Neural progenitor cell (in vitro differentiated cells): Measurements from ENCODE around the gene CTSH.

ENCODE experiments used
- CTCF ChIP-seq: fragments of 200-600 bp; sonication (generic); IDR thresholded peaks from 2 replicates; pipeline ENCODE4 v1.5.1; 2017; ENCODE audit warnings: antibody characterized with exemption, mild to moderate bottlenecking
- EZH2 ChIP-seq: fragments of 200-600 bp; sonication (generic); IDR thresholded peaks from 2 replicates; pipeline ENCODE4 v1.6.1; 2017; ENCODE audit warnings: antibody characterized with exemption, mild to moderate bottlenecking, moderate library complexity
- EZH2phosphoT487 ChIP-seq: fragments of 200-600 bp; sonication (generic); IDR thresholded peaks from 2 replicates; pipeline ENCODE4 v1.6.1; 2017; ENCODE audit warnings: antibody characterized with exemption

- no peak for TF ChIP-seq CTCF
- no peak for TF ChIP-seq EZH2
- TF ChIP-seq EZH2phosphoT487, result no peak
These were observed 23.9 kb upstream of the CTSH start for GRCh38 chr15:78968539-78969271.
